ENCODE measurements around the gene ERG28.
A peak's percentile ranks its signal among the peaks of the same experiment; 100 is the strongest.

Gene ERG28

DNA sequence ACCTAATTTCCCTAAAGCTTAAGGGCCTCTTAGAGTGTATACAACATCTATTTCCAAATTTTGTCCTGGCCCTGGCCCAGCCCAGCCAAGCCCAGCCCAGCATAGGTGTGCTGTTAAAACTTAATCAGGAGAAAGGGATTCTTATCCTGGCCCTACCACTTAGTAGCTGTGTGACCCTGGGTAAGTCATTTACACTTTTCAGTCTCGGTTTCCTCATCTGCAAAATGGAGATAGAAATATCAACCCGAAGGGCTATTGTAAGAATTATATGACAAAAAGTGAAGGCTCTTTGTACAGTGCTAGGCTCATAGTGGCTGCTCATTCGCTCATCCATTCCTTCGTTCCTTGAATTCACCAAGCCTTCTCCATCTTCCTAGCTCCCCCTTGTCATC lies 442 bp downstream of the ERG28 start:
- no peak for DNase-seq (ENCODE audit: low read depth)
- H3K4me3 ChIP-seq (replicated peaks; ENCODE audit: low read depth, low read length), result peak overlapping the region; percentile 92
- no peak for TF ChIP-seq CTCF (IDR thresholded peaks at IDR 0.05; ENCODE audit: low read length, missing control alignments)

DNA sequence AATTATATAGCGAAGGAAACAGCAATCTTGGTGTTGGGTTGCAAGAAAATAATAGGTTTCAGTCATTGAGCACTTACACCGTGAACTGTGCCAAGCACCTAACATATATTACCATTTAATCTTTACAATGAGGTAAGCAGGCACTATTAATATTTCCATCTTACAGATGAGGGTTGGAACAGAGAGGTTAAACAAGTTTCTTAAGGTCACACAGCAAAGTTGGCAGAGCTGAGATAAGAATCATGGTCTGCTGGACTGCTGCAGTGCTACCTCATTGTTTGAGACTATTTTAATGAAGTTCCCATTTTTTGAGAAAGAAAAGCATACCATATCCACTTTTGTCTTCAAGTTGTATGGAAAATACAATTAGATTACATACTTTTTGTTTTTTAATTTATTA lies 1.7 kb downstream of the ERG28 start:
- no peak for TF ChIP-seq CTCF (IDR thresholded peaks at IDR 0.05; ENCODE audit: low read length, missing control alignments)
- DNase-seq (ENCODE audit: low read depth), result no peak
- H3K4me3 ChIP-seq (replicated peaks; ENCODE audit: low read depth, low read length), result no peak overlapping the region

- H3K4me3 ChIP-seq (replicated peaks; ENCODE audit: low read depth, low read length), result no peak overlapping the region
- TF ChIP-seq CTCF (IDR thresholded peaks at IDR 0.05; ENCODE audit: low read length, missing control alignments), result no peak
- DNase-seq (ENCODE audit: low read depth), result peak; percentile 71
Measured at GRCh38 chr14:75657331-75657730, 3.3 kb downstream of the ERG28 start.

GRCh38 chr14:75655235-75655634 lies 5.4 kb downstream of the ERG28 start:
- TF ChIP-seq CTCF (IDR thresholded peaks at IDR 0.05; ENCODE audit: low read length, missing control alignments), result no peak
- no peak overlapping the region for H3K4me3 ChIP-seq (replicated peaks; ENCODE audit: low read depth, low read length)
- DNase-seq (ENCODE audit: low read depth), result no peak

GRCh38 chr14:75654127-75654732 lies 6.4 kb downstream of the ERG28 start:
- peak; percentile 77 for DNase-seq (ENCODE audit: low read depth)
- no peak overlapping the region for H3K4me3 ChIP-seq (replicated peaks; ENCODE audit: low read depth, low read length)
- peak; percentile 99 for TF ChIP-seq CTCF (IDR thresholded peaks at IDR 0.05; ENCODE audit: low read length, missing control alignments)

GRCh38 chr14:75653563-75653962 lies 7.1 kb downstream of the ERG28 start:
- no peak for TF ChIP-seq CTCF (IDR thresholded peaks at IDR 0.05; ENCODE audit: low read length, missing control alignments)
- no peak for DNase-seq (ENCODE audit: low read depth)
- H3K4me3 ChIP-seq (replicated peaks; ENCODE audit: low read depth, low read length), result no peak overlapping the region

All from fibroblast of pulmonary artery (primary cell).